Activated CD4-positive, alpha-beta T cell treated with anti-CD3 and anti-CD28 coated beads, Interleukin-2, amount 10 ng/mL, durations not matched to agents 24 days and 14 days (primary cell): ENCODE data around the gene F11R. TPM values are rescaled to one million over a fixed set of nuclear protein-coding genes. Genes with fewer than 3 reads are reported as not detected.
"Not testable (repeated sequence)": the region's sequence is repeated elsewhere in the genome, so short reads cannot be mapped to it uniquely, and the experiment has no call there.

Experiments used
- DNase-seq: peaks from one replicate; pipeline ENCODE4 v3.0.0; 2022
- H3K27ac Mint-ChIP-seq: one replicate; pipeline ENCODE4 v1.8.0; 2022; ENCODE audit warnings: mild to moderate bottlenecking, mixed read lengths
- H3K27me3 Mint-ChIP-seq: one replicate; pipeline ENCODE4 v1.8.0; 2022; ENCODE audit warnings: mixed read lengths
- H3K36me3 Mint-ChIP-seq: one replicate; pipeline ENCODE4 v1.8.0; 2022; ENCODE audit warnings: low read depth, mild to moderate bottlenecking, mixed read lengths
- H3K4me1 Mint-ChIP-seq: one replicate; pipeline ENCODE4 v1.8.0; 2021; ENCODE audit warnings: mixed read lengths
- H3K4me3 Mint-ChIP-seq: one replicate; pipeline ENCODE4 v1.8.0; 2022; ENCODE audit warnings: mild to moderate bottlenecking, moderate library complexity, mixed read lengths
- H3K9me3 Mint-ChIP-seq: one replicate; pipeline ENCODE4 v1.8.0; 2021; ENCODE audit warnings: mixed read lengths
- intact Hi-C: fragments of 100-400 bp; cut with micrococcal nuclease; formaldehyde crosslinking; loops from one replicate; pipeline ENCODE4 v1.15.1; 2023
- total RNA-seq: library from RNA; stranded (reverse); gene quantifications from 2 replicates; pipeline ENCODE4 v1.2.3, GENCODE V29; 2022

F11R gene
- total RNA-seq, 1 donor from 2014 or later = 9.1 TPM

- intact Hi-C loops = no loop called here
- Mint-ChIP-seq H3K4me1 (peaks cover 24% of the 10 kb centered on the region), H3K27ac (no peak overlapping the region), H3K9me3 (no peaks in the 10 kb centered on the region), H3K36me3 (no peaks in the 10 kb centered on the region), H3K4me3 (no peak overlapping the region), H3K27me3 (peaks cover 2% of the 10 kb centered on the region)
- no peak for DNase-seq
Observed at GRCh38 chr1:160993544-160994193, 27.3 kb downstream of the F11R start.

GRCh38 chr1:160992036-160992435 lies 28.9 kb downstream of the F11R start:
- H3K9me3 Mint-ChIP-seq, DNase-seq, H3K4me3 Mint-ChIP-seq, H3K36me3 Mint-ChIP-seq, H3K27ac Mint-ChIP-seq, H3K27me3 Mint-ChIP-seq, intact Hi-C loops: not testable (repeated sequence)
- H3K4me1 Mint-ChIP-seq = peaks cover 20% of the 10 kb centered on the region

- H3K4me3 Mint-ChIP-seq = no peak overlapping the region
- no peaks in the 10 kb centered on the region for H3K9me3 Mint-ChIP-seq
- no peak for DNase-seq
- H3K36me3 Mint-ChIP-seq = no peaks in the 10 kb centered on the region
- H3K27me3 Mint-ChIP-seq = peaks cover 15% of the 10 kb centered on the region
- no peak overlapping the region for H3K27ac Mint-ChIP-seq
- peaks cover 7% of the 10 kb centered on the region for H3K4me1 Mint-ChIP-seq
- intact Hi-C loops = no loop called here
Observed at GRCh38 chr1:160987359-160988050, 33.4 kb downstream of the F11R start.

GRCh38 chr1:160985723-160986122 lies 35.2 kb downstream of the F11R start:
- no peak overlapping the region for H3K4me3 Mint-ChIP-seq

GRCh38 chr1:160981584-160982411 lies 39.2 kb downstream of the F11R start:
- DNase-seq = peak; percentile 63
- no peaks in the 10 kb centered on the region for H3K9me3 Mint-ChIP-seq
- H3K36me3 Mint-ChIP-seq = no peaks in the 10 kb centered on the region
- intact Hi-C loops = no loop called here
- peaks cover 30% of the 10 kb centered on the region for H3K27me3 Mint-ChIP-seq
- peak overlapping the region; percentile 71 for H3K4me3 Mint-ChIP-seq
- no peak overlapping the region for H3K27ac Mint-ChIP-seq
- peaks cover 10% of the 10 kb centered on the region for H3K4me1 Mint-ChIP-seq

More at GRCh38 chr1:160985723-160986122, 35.2 kb downstream of the F11R start:
- Mint-ChIP-seq H3K4me1 (peaks cover 15% of the 10 kb centered on the region), H3K27ac (no peak overlapping the region), H3K9me3 (no peaks in the 10 kb centered on the region), H3K27me3 (peaks cover 29% of the 10 kb centered on the region), H3K36me3 (no peaks in the 10 kb centered on the region)
- intact Hi-C loops = no loop called here
- DNase-seq = no peak

GRCh38 chr1:160979286-160979685 lies 41.7 kb downstream of the F11R start:
- Mint-ChIP-seq H3K27me3 (peaks cover 36% of the 10 kb centered on the region), H3K36me3 (no peaks in the 10 kb centered on the region), H3K4me3 (no peak overlapping the region), H3K27ac (no peak overlapping the region), H3K9me3 (no peaks in the 10 kb centered on the region), H3K4me1 (peaks cover 10% of the 10 kb centered on the region)
- intact Hi-C loops = no loop called here
- DNase-seq = no peak

- Mint-ChIP-seq H3K9me3 (no peaks in the 10 kb centered on the region), H3K36me3 (no peaks in the 10 kb centered on the region), H3K27me3 (peaks cover 38% of the 10 kb centered on the region), H3K27ac (no peak overlapping the region), H3K4me1 (peaks cover 10% of the 10 kb centered on the region), H3K4me3 (no peak overlapping the region)
- no peak for DNase-seq
- intact Hi-C loops = no loop called here
Observed at GRCh38 chr1:160978510-160978927, 42.4 kb downstream of the F11R start.

GRCh38 chr1:160975026-160975425 lies 45.9 kb downstream of the F11R start:
- DNase-seq = no peak
- H3K4me1 Mint-ChIP-seq = peaks cover 2% of the 10 kb centered on the region

GRCh38 chr1:160973491-160973890 lies 47.5 kb downstream of the F11R start:
- Mint-ChIP-seq H3K36me3 (no peaks in the 10 kb centered on the region), H3K27me3 (peaks cover 21% of the 10 kb centered on the region), H3K4me1 (peaks cover 2% of the 10 kb centered on the region), H3K4me3 (no peak overlapping the region), H3K27ac (no peak overlapping the region), H3K9me3 (no peaks in the 10 kb centered on the region)
- no peak for DNase-seq
- intact Hi-C loops = no loop called here

More at GRCh38 chr1:160975026-160975425, 45.9 kb downstream of the F11R start:
- intact Hi-C loops = no loop called here
- peaks cover 22% of the 10 kb centered on the region for H3K27me3 Mint-ChIP-seq
- no peaks in the 10 kb centered on the region for H3K9me3 Mint-ChIP-seq
- H3K36me3 Mint-ChIP-seq = no peaks in the 10 kb centered on the region
- no peak overlapping the region for H3K4me3 Mint-ChIP-seq
- H3K27ac Mint-ChIP-seq = no peak overlapping the region

GRCh38 chr1:160972939-160973338 lies 48.0 kb downstream of the F11R start:
- Mint-ChIP-seq H3K4me3 (no peak overlapping the region), H3K4me1 (peaks cover 2% of the 10 kb centered on the region), H3K9me3 (no peaks in the 10 kb centered on the region), H3K27me3 (peaks cover 20% of the 10 kb centered on the region), H3K27ac (no peak overlapping the region), H3K36me3 (no peaks in the 10 kb centered on the region)
- no peak for DNase-seq
- intact Hi-C loops = no loop called here

- intact Hi-C loops = no loop called here
- no peak overlapping the region for H3K4me3 Mint-ChIP-seq
- no peak for DNase-seq
- peaks cover 2% of the 10 kb centered on the region for H3K4me1 Mint-ChIP-seq
- H3K9me3 Mint-ChIP-seq = no peaks in the 10 kb centered on the region
- H3K36me3 Mint-ChIP-seq = no peaks in the 10 kb centered on the region
- peaks cover 22% of the 10 kb centered on the region for H3K27me3 Mint-ChIP-seq
- no peak overlapping the region for H3K27ac Mint-ChIP-seq
Observed at GRCh38 chr1:160971618-160972056, 49.3 kb downstream of the F11R start.

GRCh38 chr1:160963521-160963920 lies 57.4 kb downstream of the F11R start:
- Mint-ChIP-seq H3K36me3 (no peaks in the 10 kb centered on the region), H3K27ac (no peak overlapping the region), H3K9me3 (no peaks in the 10 kb centered on the region), H3K27me3 (peaks cover 6% of the 10 kb centered on the region), H3K4me3 (no peak overlapping the region), H3K4me1 (no peaks in the 10 kb centered on the region)
- intact Hi-C loops = no loop called here
- no peak for DNase-seq

- peaks cover 2% of the 10 kb centered on the region for H3K27me3 Mint-ChIP-seq
- no peak overlapping the region for H3K27ac Mint-ChIP-seq
- H3K4me3 Mint-ChIP-seq = no peak overlapping the region
- intact Hi-C loops = no loop called here
- no peaks in the 10 kb centered on the region for H3K36me3 Mint-ChIP-seq
- H3K4me1 Mint-ChIP-seq = no peaks in the 10 kb centered on the region
- no peak for DNase-seq
- no peaks in the 10 kb centered on the region for H3K9me3 Mint-ChIP-seq
Observed at GRCh38 chr1:160961419-160961818, 59.5 kb downstream of the F11R start.

GRCh38 chr1:160956966-160957365 lies 64.0 kb downstream of the F11R start:
- Mint-ChIP-seq H3K27me3 (peaks cover 4% of the 10 kb centered on the region), H3K9me3 (no peaks in the 10 kb centered on the region), H3K4me3 (no peak overlapping the region), H3K36me3 (no peaks in the 10 kb centered on the region), H3K4me1 (peaks cover 6% of the 10 kb centered on the region), H3K27ac (no peak overlapping the region)
- intact Hi-C loops = no loop called here
- DNase-seq = no peak
